Tibial nerve (tissue), 4 donors: ENCODE results near the gene SPI1. TPM values are rescaled to one million over a fixed set of nuclear protein-coding genes. Genes with fewer than 3 reads are reported as not detected.

Experiments
- DNase-seq, 2 donors: peaks; one replicate each; pipeline ENCODE4 v3.0.0-alpha.2; 2019; ENCODE audit warnings: low spot score in 2 of 2
- H3K27ac ChIP-seq, 4 donors: fragments of 200-600 bp; sonication (generic) in 3 of 4; one replicate each; pipeline ENCODE4 v1.5.1; 2017 to 2019; ENCODE audit warnings: mild to moderate bottlenecking in 1 of 4
- H3K27me3 ChIP-seq, 2 donors: fragments of 200-600 bp; sonication (generic) in 1 of 2; one replicate each; pipeline versions ENCODE4 v1.5.1 to v1.6.0; 2017 to 2019
- H3K36me3 ChIP-seq, 3 donors: fragments of 200-600 bp; sonication (generic); one replicate each; pipeline ENCODE4 v1.5.1; 2018 to 2019
- H3K4me1 ChIP-seq, 4 donors: fragments of 200-600 bp; sonication (generic) in 3 of 4; one replicate each; pipeline ENCODE4 v1.5.1; 2017 to 2019
- H3K4me3 ChIP-seq, 4 donors: fragments of 200-600 bp; sonication (generic) in 3 of 4; one replicate each; pipeline ENCODE4 v1.5.1; 2017 to 2019; ENCODE audit warnings: mild to moderate bottlenecking in 1 of 4, moderate library complexity in 1 of 4
- H3K9me3 ChIP-seq, 4 donors: fragments of 200-600 bp; sonication (generic) in 3 of 4; one replicate each; pipeline ENCODE4 v1.5.1; 2017 to 2019
- CTCF ChIP-seq, 5 experiments: fragments of 200-600 bp in 3 of 5; fragments of 450-650 bp in 2 of 5; sonication (generic) in 3 of 5; IDR thresholded peaks; one replicate each; pipeline ENCODE4 v1.5.1; 2016 to 2019; ENCODE audit warnings: antibody characterized with exemption in 5 of 5, mild to moderate bottlenecking in 3 of 5, moderate library complexity in 2 of 5
- EP300 ChIP-seq, 2 donors: sonication (generic); formaldehyde crosslinking; IDR thresholded peaks; one replicate each; pipeline ENCODE4 v1.6.1; 2017; ENCODE audit warnings: antibody characterized with exemption in 2 of 2, mild to moderate bottlenecking in 1 of 2
- POLR2A ChIP-seq, 2 donors: fragments of 450-650 bp; IDR thresholded peaks; one replicate each; pipeline ENCODE4 v1.6.1; 2017; ENCODE audit warnings: antibody characterized with exemption in 2 of 2, mild to moderate bottlenecking in 2 of 2, moderate library complexity in 2 of 2
- WGBS, 2 donors: methylation state at CpG; one replicate each; pipeline ENCODE4 v1.1.5; 2018; 5-methylcytosine and 5-hydroxymethylcytosine counted together
- total RNA-seq, 4 donors: library from RNA; depleted of rRNA; stranded (reverse); fragments of >200 nt; gene quantifications; one replicate each; pipeline ENCODE4 v1.1.0, GENCODE V29; 2016

The SPI1 gene
- total RNA-seq, 4 donors from 2014 or later, result 18.8 to 73.5 (median 25.2) TPM

- H3K9me3 ChIP-seq, result no peaks in the 10 kb centered on the region
- TF ChIP-seq EP300 (IDR thresholded peaks at IDR 0.05), result no peak
- no peak for TF ChIP-seq CTCF (IDR thresholded peaks at IDR 0.05)
- no peak for TF ChIP-seq POLR2A (IDR thresholded peaks at IDR 0.05)
- WGBS, 2 donors, result 56 to 64% methylated on average over 25 to 29 of the region's 31 CpGs
- DNase-seq, result no peak
- peaks cover 0 to 41% (median 0%) of the 10 kb centered on the region in 3 donors for H3K36me3 ChIP-seq
- peak overlapping the region; percentile 90 to 97 (median 94) for H3K27ac ChIP-seq
- peak overlapping the region; percentile 69 to 94 (median 78) for H3K4me3 ChIP-seq
- H3K27me3 ChIP-seq, result no peaks in the 10 kb centered on the region
- peaks cover 0 to 65% (median 38%) of the 10 kb centered on the region in 4 donors for H3K4me1 ChIP-seq
Measured at GRCh38 chr11:47409440-47410369, 31.4 kb upstream of the SPI1 start.

- WGBS, 2 donors, result 1 to 2% methylated on average over 35 to 45 of the region's 50 CpGs
- no peak for DNase-seq
- H3K4me1 ChIP-seq, result peaks cover 0 to 56% (median 34%) of the 10 kb centered on the region in 4 donors
Measured at GRCh38 chr11:47408598-47409439, 30.5 kb upstream of the SPI1 start.

GRCh38 chr11:47407746-47408590, 29.6 kb upstream of the SPI1 start, which contains the start of gene SLC39A13:
Gene SLC39A13 (plus strand): TSS chr11:47408590. CDS start chr11:47410095, 1,505 bp downstream.
- no peaks in the 10 kb centered on the region for H3K9me3 ChIP-seq
- peak; percentile 85 to 86 for DNase-seq
- peaks cover 0 to 48% (median 32%) of the 10 kb centered on the region in 4 donors for H3K4me1 ChIP-seq
- 2 to 9% methylated on average over 10 to 38 of the region's 70 CpGs for WGBS, 2 donors
- peak in 1 of 2 donors; percentile 90 for TF ChIP-seq EP300 (IDR thresholded peaks at IDR 0.05)
- peak; percentile 88 to 91 for TF ChIP-seq POLR2A (IDR thresholded peaks at IDR 0.05)
- TF ChIP-seq CTCF (IDR thresholded peaks at IDR 0.05), result peak; percentile 84 to 98 (median 96)
- H3K36me3 ChIP-seq, result peaks cover 0 to 24% (median 0%) of the 10 kb centered on the region in 3 donors
- H3K27me3 ChIP-seq, result no peaks in the 10 kb centered on the region
- H3K27ac ChIP-seq, result peak within 1 kb of the TSS; percentile 92 to 97 (median 96)
- peak within 1 kb of the TSS; percentile 69 to 94 (median 78) for H3K4me3 ChIP-seq

More at GRCh38 chr11:47408598-47409439, 30.5 kb upstream of the SPI1 start:
- no peaks in the 10 kb centered on the region for H3K27me3 ChIP-seq
- peak overlapping the region; percentile 90 to 97 (median 94) for H3K27ac ChIP-seq
- peaks cover 0 to 33% (median 0%) of the 10 kb centered on the region in 3 donors for H3K36me3 ChIP-seq
- no peaks in the 10 kb centered on the region for H3K9me3 ChIP-seq
- peak overlapping the region; percentile 69 to 94 (median 78) for H3K4me3 ChIP-seq
- TF ChIP-seq EP300 (IDR thresholded peaks at IDR 0.05), result peak in 1 of 2 donors; percentile 18
- no peak for TF ChIP-seq CTCF (IDR thresholded peaks at IDR 0.05)

- Histone ChIP-seq H3K4me3 (peak overlapping the region; percentile 34 to 94 (median 70)), H3K27ac (peak overlapping the region; percentile 89 to 97 (median 94)), H3K4me1 (peaks cover 0 to 45% (median 32%) of the 10 kb centered on the region in 4 donors), H3K9me3 (no peaks in the 10 kb centered on the region), H3K36me3 (peaks cover 0 to 19% (median 0%) of the 10 kb centered on the region in 3 donors), H3K27me3 (no peaks in the 10 kb centered on the region)
- DNase-seq, result no peak
- 51 to 55% methylated on average over 12 of the region's 12 CpGs for WGBS, 2 donors
- TF ChIP-seq CTCF (IDR thresholded peaks at IDR 0.05), result no peak
- TF ChIP-seq POLR2A (IDR thresholded peaks at IDR 0.05), result no peak
- TF ChIP-seq EP300 (IDR thresholded peaks at IDR 0.05), result no peak
Measured at GRCh38 chr11:47406896-47407745, 28.8 kb upstream of the SPI1 start.
